ENCODE data around the gene PSME1.
"Not testable (repeated sequence)": the region's sequence is repeated elsewhere in the genome, so short reads cannot be mapped to it uniquely, and the experiment has no call there.

PSME1 gene

DNA sequence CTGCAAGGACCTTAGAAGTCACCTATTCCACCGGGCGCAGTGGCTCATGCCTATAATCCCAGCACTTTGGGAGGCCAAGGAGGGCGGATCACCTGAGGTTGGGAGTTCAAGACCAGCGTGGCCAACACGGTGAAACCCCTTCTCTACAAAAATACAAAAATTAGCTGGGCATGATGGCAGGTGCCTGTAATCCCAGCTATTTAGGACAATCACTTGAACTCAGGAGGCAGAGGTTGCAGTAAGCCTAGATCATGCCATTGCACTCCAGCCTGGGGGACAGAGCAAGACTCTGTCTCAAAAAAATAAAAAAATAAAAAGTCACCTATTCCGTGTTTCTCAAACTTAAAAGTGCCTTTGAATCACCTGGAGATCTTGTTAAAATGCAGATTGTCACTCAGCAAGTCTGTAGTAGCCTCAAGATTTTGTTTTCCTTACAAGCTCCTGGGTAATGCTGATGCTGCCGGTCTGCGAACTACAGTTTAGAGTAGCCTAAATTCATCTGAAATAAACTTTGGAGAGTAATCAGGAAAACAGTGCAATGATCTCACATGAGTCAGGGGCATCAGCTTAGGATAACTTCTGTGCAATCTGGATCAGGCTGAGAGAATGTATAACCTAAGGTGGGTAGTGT lies 30.3 kb upstream of the PSME1 start:
- not testable (repeated sequence) for DNase-seq (ENCODE audit: low spot score)

DNA sequence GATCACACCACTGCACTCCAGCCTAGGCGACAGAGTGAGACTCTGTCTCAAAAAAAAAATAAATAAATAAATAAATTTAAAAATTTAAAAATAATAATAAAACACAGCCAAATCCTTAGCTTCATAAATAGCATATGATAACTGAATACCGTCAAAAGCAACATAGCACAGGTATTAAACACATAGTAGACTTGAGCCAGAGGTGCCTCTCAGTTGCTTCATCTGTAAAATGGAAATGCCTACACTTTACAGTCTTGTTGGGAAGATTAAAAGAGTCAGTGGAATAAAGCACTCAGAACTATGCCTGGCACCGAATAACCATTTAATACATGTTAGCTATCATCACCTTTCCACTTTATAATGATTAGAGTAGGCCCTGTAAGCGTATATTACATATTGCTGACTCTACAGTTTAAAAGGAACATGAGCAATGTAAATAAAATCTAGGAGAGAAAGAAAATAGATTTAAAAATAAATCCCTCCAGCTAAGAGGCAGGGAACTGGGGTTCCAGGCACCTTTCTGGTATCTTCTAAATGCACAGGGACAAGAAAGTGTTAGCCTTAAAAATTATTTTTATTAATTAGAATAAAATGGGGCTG lies 29.2 kb upstream of the PSME1 start:
- DNase-seq (ENCODE audit: low spot score) = no peak

DNA sequence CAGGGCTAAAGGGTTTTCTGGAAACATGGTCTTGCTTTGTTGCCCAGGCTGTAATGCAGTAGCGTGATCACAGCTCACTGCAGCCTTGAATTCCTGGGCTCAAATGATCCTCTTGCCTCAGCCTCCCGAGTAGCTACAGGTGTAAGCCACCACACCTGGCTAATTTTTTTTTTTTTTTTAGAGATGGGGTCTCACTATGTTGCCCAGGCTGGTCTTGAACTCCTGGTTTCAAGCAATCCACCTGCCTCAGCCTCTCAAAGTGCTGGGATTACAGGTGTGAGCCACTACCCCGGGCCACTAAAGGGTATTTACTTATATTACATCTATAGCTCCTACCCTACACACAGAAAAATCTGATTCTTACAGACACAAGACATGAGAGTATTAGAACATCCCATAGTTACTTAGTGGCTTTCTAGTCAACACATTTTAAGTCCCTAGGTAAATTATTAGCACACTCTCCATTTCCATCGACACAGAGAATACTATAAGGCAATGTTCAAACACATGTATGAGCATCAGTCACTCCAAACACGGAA lies 27.6 kb upstream of the PSME1 start:
- DNase-seq (ENCODE audit: low spot score) = no peak

DNA sequence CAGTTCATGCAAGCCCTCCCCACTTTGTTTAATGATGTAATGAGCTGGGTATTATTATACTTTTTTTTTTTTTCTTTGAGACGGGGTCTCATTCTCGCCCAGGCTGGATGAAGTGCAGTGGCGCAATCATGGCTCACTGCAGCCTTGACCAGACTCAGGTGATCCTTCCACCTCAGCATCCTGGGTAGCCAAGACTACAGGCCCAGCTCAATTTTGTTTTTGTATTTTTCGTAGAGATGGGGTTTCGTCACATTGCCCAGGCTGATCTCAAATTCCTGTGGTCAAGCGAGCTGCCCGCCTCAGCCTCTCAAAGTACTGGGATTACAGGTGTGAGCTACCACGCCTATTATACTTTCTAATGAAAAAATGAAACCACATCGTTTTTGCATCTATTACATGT lies 25.9 kb upstream of the PSME1 start:
- no peak for DNase-seq (ENCODE audit: low spot score)

DNA sequence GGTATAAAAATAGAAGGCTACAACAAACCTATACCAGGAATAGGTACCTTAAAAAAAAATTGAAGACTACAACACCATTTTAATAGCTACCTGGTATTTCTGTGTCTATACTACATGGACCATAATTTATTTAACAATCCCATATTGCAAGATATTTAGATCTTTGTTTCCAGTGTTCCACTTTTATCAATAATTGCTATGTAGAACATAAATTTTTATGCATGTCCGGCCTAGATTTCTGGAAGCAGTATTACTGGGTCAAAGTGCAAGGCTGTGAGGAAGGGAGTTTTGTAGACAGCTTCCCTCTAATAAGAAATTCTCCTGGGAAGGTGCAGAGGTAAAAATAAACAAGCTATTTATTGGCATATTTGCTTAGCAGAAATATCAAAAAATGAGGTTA lies 25.5 kb upstream of the PSME1 start:
- no peak for DNase-seq (ENCODE audit: low spot score)

DNA sequence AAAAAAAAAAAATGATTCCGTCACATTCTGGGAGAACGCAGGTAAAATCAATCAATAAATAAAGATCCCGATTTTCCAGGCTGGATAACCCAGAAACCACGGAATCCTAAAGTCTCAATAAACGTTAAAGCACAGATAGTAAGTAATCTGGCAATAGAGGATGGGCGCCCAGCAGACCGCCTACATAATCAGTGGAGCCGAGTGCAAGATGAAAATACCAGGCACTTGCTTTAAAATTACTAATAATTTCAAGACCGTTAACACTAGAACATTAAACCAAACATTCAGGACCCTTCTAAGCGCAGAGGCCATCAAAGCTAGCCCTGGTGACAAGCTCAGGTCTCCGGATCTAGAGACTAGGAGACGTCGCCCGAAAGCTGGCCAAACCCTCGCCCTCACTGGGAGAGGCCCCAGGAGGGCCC lies 22.6 kb upstream of the PSME1 start:
- no peak for DNase-seq (ENCODE audit: low spot score)

DNA sequence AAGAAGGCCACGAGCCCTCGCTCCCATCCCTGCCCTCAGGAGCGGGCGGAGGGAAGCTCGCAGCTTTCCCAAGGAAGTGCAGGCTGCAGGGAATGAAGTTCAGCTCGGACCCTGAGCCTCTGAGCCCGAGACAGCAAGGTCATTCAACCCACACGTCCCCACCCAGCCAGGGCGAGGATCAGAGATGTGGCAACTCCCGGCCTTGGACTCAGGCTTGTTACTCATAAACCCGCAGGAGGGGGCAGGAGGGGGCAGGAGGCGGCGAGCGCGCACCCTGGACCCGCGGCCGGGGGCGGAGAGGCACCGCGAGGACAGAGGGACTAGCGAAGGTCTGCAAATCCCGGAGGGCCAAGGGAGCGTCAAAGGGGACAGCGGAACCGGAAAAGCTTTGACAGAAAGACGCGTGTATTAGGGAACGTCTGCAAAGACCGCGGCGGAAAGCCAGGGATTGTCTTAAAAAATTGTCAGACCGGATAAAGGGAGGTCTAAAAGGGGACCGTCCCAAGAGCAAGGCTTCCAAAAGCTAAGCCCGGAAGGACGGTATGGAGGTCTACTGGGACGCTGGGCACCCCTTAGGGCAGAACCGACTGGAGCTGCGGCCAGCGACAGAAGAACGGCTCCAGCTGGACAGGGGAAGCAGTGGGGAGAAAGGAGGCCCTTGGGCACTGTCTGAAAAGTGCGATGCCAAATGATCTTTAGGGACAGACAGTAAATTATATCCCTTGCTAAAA lies 22.0 kb upstream of the PSME1 start:
- peak; percentile 96 for DNase-seq (ENCODE audit: low spot score)

DNA sequence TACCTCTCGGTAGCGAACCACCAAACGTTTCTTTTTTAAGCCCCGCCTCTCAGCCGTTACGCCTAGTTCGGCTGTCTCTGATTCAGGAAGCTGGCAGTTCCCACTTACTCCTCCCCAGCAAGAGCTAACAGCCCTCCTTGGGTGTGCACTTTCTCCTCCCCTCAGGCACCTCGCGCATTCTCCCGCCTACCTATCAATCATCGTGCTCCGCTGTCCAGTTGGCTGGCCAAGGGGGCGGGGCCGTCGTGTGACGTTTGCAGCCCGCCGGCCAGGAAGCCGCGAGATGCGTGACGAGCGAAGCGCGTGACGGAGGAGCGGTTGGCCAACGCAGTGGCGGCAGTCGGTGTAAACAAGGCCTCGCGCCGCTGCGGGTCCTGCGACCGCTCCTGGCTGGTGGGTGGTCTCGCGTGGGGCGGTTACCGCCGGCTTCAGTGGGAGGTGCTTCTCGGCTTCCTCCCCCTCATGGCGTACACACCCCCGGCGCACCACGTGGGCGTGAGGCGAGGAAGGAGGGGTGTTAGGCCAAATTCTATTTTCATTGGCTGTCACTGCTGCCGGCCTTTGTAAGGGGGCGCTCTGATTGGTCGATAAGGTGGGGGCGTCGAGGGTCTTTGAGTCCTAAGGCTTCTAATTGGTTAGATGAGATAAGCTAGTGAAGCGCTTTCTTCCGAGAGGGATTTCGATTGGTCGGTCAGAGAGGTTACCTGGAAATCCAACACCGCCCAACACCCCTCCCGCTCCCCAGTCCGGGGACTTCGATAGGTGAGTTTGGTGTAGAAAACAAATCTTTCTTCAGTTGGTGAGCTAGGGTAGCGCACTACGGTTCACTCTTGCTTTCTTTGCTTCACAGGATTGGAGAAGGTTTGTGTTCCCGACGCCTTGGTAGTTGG lies 21.2 kb upstream of the PSME1 start, which contains the start of the genes DCAF11 and NRL:
DCAF11 (plus strand) TSS at position 246 of the 890 bp plus-strand sequence. CDS start 818 bp downstream, outside the sequence.
NRL (minus strand) TSS at position 418 of the 890 bp plus-strand sequence. CDS start 32,101 bp downstream, outside the sequence.
- peak; percentile 100 for DNase-seq (ENCODE audit: low spot score)

DNA sequence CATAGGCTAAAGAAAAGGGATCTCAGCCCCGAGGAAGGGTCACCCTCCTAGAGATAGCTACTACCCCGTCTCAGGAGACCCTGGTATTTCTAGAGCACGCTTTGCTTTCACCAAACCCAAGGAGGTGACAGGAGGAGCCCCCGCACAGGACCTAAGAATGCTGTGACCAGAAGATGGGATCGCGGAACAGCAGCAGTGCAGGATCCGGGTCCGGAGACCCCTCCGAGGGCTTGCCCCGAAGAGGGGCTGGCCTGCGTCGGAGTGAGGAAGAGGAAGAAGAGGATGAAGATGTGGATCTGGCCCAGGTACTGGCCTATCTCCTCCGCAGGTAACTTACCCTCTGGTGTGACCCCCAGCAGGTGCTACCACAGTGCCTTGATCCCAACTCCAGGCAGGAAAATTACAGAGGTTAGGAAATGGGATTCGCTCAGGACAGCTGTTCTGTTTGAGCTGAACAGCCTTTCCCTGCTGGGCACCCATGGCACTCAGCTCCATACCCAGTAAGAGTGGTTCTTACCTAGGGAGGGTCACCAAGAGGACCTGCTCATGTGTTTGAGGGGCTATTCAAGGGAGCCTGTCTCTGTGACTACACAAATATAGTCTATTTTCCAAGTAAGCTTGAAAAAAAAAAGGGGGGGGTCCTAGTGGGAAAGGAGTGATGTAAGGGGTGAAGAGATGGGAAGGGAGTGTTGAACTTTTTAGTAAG lies 20.4 kb upstream of the PSME1 start:
- no peak for DNase-seq (ENCODE audit: low spot score)

DNA sequence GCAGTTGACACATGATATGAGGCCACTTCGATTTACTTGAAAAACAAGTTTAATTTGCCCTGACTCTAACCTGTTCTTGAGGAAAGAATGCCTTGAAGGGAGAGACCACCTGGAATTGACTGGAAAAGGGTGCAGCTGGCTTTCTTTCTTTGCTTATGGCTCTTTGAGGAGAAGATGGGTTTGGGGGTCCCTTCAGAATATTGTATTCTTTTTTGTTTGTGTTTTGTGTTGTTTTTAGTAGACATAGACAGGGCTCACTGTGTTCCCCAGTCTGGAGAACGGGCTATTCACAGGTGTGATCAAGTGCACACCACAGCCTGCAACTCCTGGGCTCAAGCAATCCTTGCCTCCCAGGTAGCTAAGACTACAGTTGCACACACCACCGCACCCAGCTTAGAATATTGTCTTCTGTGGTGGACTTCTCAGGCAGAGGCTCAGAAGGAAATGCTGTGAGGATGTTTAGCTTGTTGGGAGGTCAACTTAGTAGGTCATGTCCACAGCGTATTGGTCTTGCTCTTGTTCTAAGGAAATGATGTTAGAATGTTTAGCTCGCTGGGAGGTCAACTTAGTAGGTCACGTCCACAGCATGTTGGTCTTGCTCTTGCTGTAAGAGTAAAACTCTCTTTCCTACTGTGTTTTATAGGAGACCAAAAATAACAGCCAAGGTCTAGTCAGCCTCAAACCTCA lies 19.7 kb upstream of the PSME1 start:
- no peak for DNase-seq (ENCODE audit: low spot score)

DNA sequence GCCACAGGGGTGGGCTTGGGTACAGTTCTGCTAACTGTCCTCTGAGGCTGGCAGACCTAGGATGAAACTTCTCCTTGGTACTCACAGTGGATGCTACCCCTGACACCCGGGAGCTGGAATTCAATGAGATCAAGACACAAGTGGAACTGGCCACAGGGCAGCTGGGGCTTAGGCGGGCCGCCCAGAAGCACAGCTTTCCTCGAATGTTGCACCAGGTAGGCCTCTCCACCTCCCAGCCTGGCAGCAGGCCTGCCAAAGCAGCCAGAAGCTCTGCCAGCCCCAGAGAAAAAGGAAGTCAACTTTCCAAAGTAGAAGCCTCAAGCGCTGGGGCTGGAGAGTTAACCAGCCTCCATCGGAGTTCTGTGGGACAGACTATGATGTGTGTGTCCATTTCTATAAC lies 18.8 kb upstream of the PSME1 start:
- no peak for DNase-seq (ENCODE audit: low spot score)

DNA sequence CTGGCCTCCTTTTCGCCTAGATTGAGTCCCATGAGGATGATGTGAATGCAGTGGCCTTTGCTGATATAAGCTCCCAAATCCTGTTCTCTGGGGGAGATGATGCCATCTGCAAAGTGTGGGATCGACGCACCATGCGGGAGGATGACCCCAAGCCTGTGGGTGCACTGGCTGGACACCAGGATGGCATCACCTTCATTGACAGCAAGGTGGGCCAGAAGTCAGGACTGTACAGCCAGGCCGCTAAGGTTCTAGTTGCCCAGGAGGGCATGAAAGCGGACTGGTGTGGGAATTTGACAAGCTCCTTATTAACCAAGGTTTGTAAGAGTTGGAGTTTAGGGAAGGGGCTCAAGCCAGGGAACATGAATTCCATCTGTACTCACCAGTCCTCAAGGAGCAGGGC lies 16.3 kb upstream of the PSME1 start:
- no peak for DNase-seq (ENCODE audit: low spot score)

DNA sequence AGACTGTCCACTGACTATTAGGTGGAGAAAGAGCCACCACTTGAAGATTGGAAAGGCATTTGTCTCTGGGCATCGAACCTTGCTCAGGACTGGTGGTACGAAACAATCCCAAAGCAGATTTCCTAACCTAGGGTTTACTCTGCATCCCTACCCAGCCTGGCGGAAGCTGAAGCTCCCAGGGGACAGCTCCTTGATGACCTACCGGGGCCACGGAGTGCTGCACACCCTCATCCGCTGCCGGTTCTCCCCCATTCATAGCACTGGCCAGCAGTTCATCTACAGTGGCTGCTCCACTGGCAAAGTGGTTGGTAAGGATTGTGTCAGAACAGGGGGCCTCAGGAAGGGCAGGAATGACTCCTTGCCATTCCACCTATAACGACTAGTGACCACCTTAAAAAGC lies 14.8 kb upstream of the PSME1 start:
- no peak for DNase-seq (ENCODE audit: low spot score)

DNA sequence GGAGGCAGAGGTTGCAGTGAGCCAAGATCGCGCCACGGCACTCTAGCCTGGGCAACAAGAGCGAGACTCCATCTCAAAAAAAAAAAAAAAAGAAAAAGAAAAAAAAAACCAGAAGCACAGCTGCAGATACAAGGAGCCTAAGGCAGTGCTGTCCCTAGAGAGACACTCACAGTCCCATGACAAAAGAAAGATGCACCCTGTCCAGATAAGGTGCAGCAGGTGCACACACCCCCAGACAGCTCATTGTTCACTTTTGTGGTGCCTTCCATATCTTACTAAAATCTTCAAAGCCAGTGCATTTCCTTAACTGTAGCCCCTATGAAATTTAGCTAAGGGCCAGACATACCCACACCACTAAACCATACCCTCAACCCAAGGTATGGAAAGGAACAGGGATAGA lies 13.6 kb upstream of the PSME1 start:
- DNase-seq (ENCODE audit: low spot score) = no peak

DNA sequence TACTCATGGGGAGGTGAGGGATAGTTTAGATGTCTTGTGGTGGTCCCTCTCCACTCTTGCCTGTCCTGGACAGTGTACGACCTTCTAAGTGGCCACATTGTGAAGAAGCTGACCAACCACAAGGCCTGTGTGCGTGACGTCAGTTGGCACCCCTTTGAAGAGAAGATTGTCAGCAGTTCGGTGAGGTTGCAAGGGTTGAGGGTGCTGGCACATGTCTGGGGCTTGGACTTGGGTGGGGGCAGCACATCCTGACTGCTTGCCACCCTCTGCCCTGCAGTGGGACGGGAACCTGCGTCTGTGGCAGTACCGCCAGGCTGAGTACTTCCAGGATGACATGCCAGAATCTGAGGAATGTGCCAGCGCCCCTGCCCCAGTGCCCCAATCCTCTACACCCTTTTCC lies 13.1 kb upstream of the PSME1 start:
- no peak for DNase-seq (ENCODE audit: low spot score)

DNA sequence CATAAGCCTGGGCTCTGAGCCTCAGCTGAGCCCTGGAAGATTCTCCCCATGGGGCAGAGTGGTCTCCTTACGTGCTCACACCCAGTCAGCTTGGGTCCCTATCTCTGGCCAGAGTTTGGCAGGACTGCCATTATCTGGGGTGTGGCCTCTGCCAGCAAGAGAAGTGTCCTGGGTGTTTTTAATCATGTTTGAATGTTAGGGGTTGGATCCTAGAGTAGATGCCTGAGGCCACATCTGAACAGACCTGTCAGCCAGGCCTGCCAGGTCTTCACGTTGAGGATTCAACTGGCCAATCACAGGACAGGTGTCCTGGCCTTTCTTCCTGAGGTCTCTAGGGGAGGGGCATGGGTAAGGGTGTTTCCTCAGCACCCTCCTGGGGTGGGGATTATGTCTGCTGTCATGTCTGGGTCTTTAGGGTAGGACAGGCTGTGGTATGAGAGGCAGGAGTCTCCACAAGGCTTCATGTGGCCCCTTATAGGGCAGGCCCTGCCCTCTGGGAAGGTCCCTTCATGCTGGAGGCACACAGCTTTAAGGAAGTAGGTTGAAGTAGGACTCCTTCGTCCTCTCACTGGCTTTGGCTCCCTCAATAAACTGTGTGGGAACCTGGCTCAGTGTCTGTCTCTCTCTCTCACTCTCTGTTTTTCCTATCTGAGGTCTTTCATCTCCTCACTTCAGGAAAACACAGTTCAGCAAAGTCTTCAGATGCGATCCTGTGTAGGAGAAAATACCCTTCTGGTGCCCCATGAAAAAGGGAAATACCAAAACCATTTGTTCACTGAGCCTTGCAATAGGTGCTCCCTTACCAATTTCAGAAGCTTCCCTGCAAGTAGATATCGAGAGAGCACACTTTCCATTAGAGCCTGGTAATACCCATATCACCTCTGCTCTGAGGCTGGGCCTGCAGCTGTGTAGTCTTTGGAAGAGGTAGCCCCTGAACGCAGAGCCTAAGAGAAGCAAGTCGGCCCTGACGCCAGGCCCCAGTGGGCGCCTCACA lies 12.3 kb upstream of the PSME1 start:
- DNase-seq (ENCODE audit: low spot score) = no peak

DNA sequence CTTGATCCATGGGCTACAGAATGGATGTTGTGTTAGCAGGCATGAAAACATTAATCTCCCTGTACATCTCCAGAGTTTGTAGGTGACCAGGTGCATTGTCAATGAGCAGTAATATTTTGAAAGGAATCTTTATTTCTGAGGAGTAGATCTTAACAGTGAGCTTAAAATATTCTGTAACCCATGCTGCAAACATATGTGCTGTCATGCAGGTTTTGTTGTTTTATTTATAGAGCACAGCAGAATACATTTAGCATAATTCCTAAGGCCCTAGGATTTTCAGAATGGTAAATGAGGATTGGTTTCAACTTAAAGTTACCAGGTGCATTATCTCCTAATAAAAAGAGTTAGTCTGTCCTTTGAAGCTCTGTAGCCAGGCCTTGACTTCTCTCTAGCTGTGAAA lies 9.1 kb upstream of the PSME1 start:
- DNase-seq (ENCODE audit: low spot score) = no peak

DNA sequence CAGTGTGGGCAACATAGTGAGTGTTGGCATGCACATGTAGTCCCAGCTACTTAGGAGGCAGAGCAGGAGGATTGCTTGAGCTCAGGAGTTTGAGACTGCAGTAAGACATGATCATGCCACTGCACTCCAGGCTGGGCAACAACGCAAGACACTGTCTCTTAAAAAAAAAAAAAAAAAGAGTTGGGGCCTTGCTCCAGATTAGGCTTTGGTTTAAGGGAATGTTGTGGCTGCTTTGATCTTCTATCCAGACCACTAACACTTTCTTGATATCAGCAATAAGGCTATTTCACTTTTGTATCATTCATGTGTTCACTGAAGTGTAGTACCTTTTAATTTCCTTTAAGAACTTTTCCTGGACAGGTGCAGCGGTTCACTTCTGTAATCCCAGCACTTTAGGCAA lies 8.3 kb upstream of the PSME1 start:
- no peak for DNase-seq (ENCODE audit: low spot score)

DNA sequence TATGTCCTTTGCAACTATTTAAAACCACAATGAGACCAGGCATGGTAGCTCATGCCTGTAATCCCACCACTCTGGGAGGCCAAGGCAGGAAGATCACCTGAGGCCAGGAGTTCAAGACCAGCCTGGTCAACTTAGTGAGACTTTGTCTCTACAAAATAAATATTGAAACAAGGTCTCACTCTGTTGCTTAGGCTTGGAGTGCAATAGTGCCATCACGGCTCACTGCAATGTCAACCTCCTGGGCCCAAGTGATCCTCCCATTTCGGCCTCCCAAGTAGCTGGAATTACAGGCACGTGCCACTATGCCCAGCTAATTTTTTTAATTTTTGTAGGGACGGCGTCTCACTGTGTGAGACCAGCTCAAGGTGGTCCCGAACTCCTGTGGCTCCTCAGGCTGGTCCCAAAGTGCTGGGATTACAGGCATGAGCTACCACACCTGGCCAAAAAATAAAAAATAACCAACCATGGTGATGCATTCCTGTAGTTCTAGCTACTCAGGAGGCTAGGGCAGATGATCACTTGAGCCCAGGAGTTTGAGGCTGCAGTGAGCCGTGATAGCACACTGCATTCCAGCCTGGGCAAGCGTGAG lies 6.5 kb upstream of the PSME1 start:
- DNase-seq (ENCODE audit: low spot score) = no peak
